ENCODE measurements around the gene KIF26A. TPM values are rescaled to one million over a fixed set of nuclear protein-coding genes. Genes with fewer than 3 reads are reported as not detected.

Gene KIF26A
- polyA plus RNA-seq, 12 donors, result 4.8 to 25.2 (median 5.9) TPM; not detected in 1

- DNase-seq, result no peak
Measured at GRCh38 chr14:104174051-104174450, 35.7 kb downstream of the KIF26A start.

DNA sequence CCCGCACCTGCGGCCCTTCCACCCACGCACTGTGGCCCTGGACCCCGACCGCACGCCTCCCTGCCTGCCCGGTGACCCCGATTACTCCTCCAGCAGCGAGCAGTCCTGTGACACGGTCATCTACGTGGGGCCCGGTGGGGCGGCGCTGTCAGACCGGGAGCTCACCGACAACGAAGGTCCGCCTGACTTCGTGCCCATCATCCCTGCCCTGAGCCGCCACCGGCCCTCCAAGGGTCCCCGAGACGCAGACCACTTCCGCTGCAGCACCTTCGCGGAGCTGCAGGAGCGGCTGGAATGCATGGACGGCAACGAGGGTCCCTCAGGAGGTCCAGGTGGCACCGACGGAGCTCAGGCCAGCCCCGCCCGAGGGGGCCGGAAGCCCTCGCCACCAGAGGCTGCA is 36.7 kb downstream of the KIF26A start:
- no peak for DNase-seq

- no peak for DNase-seq
Measured at GRCh38 chr14:104175811-104176210, 37.4 kb downstream of the KIF26A start.

DNA sequence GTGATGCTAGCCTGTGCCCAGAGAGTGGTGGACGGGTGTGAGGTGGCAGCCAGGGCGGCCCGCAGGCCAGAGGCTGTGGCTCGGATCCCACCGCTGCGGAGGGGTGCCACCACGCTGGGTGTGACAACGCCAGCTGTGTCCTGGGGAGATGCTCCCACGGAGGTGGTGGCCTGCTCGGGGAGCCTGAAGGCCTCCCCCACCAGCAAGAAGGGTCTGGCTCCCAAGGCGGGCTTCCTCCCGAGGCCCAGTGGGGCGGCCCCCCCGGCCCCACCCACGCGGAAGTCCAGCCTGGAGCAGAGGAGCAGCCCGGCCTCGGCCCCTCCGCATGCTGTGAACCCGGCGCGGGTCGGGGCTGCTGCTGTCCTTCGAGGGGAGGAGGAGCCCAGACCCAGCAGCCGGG is 38.2 kb downstream of the KIF26A start:
- DNase-seq, result no peak

DNA sequence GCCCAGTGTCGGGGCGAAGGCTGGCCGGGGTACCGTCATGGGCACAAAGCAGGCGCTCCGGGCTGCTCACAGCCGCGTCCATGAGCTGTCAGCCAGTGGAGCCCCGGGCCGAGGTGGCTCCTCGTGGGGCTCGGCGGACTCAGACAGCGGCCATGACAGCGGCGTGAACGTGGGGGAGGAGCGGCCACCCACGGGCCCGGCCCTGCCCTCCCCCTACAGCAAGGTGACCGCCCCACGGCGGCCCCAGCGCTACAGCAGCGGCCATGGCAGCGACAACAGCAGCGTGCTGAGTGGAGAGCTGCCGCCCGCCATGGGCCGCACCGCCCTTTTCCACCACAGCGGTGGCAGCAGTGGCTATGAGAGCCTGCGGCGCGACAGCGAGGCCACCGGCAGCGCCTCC is 39.0 kb downstream of the KIF26A start:
- DNase-seq, result no peak

GRCh38 chr14:104178279-104178678 is 39.9 kb downstream of the KIF26A start:
- no peak for DNase-seq

DNA sequence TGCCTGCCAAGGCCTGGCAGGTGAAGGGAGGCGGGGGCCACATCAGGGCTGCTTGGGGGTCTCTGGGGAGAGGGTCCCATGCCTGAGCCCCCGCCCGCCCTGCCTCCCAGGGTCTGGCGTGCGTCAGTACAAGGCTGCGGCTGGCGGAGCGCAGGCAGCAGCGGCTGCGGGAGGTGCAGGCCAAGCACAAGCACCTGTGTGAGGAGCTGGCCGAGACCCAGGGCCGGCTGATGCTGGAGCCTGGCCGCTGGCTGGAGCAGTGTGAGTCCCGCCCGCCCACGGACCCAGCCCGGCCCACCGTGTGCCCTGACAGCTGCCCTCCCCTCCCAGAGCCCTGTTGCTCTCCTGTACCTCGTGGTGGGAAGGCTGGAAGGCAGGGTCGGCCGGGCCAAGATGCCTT is 40.7 kb downstream of the KIF26A start:
- no peak for DNase-seq

- no peak for DNase-seq
Measured at GRCh38 chr14:104179564-104180129, 41.3 kb downstream of the KIF26A start.

- no peak for DNase-seq
Measured at GRCh38 chr14:104180561-104181165, 42.3 kb downstream of the KIF26A start.

DNA sequence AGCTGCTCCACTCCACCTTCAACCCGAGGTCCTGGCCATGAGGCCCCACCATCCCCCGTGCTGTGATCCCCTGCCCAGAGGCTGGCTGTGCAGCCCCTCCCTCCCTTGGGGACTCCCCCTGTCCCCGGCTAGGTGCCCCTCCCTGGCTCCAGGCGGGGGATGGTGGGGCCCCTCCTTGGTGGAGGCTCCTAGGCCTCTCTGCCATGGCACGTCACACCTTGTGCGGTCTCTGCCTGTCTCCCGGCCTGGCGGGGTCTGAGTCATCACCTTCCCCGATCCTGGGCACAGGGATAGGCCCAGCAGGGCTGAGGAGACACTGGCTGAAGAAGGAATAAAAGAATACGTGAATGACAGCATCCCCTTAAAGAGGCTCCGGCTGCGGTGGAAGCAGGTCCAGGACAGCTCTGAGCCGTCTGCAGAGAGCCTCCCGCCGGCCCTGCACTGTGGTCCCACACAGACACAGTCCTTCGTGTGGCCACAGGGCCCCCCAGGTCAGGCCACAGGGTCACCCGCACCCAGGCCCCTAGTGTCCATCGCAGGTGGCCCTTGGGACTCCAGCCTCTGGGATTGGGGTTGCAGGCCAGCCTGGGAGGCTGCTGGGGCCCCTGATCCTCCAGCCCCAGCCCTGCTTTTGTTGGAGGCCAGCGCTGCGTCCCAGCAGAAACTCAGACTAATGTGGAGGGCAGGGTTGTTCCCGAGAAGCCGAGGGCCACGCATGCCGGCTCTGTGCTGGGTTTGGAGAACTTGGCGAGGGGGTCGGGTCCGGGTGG is 43.6 kb downstream of the KIF26A start:
- no peak for DNase-seq

- DNase-seq, result no peak
Measured at GRCh38 chr14:104182857-104183425, 44.6 kb downstream of the KIF26A start.

GRCh38 chr14:104183796-104184195 is 45.4 kb downstream of the KIF26A start:
- DNase-seq, result no peak

- DNase-seq, result no peak
Measured at GRCh38 chr14:104184506-104184905, 46.1 kb downstream of the KIF26A start.

DNA sequence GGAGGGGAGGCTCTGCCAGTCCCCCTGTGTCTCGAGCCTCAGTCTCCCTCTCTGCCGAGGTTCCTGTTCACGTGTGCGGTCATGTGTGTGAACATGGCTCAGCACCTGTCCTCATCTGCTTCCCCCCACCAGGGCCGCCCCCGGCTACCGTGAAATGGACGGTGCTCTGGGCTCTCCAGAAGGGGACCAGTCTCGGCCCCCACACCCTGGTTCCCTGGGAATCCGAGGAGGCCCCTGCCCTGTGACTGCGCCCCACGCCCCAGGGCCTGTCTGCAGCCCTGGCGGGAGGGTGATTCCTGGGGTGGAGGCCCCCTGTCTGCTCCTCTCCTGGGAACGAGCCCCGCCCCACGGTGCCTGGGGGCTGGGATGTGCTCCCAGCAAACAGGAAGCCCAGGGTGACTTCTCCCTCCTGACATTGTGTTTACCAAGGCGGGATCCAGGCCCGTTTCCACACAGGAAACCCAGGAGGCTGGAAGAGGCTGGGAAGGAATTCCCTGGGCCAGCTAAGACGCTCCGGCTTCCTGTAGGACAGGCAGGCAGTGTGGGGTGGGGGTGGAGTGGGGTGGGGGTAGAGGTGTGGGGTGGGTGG is 46.6 kb downstream of the KIF26A start:
- DNase-seq, result no peak

- DNase-seq, result no peak
Measured at GRCh38 chr14:104185916-104186495, 47.6 kb downstream of the KIF26A start.

DNA sequence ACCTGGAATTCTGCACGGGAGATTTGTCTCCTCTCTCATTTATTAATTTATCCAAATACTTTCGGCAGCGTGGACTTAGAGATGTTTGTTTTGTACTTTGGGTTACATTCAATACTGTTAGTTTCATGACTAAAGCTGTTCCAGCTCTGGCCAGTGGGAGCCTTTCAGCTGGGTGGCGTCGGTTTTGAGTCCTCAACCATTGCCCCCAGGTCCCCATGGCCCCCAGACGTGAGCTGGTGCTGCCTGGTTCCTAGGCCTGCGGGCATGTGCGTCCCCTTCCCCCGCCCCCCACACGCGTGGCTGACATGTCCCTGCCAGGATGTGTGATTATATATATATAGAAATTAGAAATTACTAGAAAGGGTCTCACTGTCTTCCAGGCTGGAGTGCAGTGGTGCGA is 48.2 kb downstream of the KIF26A start:
- no peak for DNase-seq

GRCh38 chr14:104187121-104187889 is 48.9 kb downstream of the KIF26A start:
- no peak for DNase-seq

GRCh38 chr14:104187931-104188726 is 49.7 kb downstream of the KIF26A start:
- DNase-seq, result no peak

DNA sequence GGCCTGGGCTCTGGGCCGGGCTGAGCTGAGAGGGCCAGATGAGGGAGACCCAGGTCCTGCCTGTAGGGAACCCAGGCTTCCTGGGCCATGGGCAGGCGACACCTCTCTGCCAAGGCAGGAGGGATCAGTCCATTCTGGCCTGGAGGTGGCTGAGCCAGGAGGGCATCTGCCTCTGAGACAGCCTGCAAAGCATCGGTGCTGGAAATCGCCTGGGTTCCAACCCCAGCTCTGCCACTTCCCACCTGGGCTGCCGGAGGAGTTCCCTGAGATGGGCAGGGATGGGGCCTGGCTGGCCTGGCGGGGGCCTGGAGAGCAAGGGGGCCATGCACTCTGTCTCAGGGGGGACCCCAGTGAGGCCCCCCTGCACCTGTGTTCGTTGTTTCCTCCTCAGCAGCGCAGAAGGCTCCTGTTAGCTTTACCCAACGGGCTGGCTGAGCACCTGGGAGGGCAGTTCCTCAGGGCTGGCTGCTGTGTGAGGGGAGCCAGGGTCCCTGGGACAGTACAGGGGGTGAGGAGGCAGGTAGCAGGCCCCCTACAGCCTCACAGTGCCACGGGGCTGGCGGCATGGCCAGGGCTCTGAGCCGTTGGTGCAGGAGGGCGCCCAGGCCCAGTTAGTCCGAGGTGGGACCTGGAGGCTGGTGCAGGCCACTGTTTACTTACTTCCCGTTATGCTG is 50.5 kb downstream of the KIF26A start:
- no peak for DNase-seq
